Ammon's horn (tissue), 1 donor: ENCODE results near the gene C3orf20.

Experiments used
- DNase-seq: peaks from one replicate; pipeline ENCODE4 v3.0.0-alpha.2; 2016; ENCODE audit warnings: low spot score

Gene C3orf20

GRCh38 chr3:14775011-14775410 is 100.1 kb downstream of the C3orf20 start:
- DNase-seq, result no peak

- DNase-seq, result no peak
Measured at GRCh38 chr3:14775563-14775962, 100.6 kb downstream of the C3orf20 start.

- DNase-seq, result no peak
Measured at GRCh38 chr3:14779069-14779685, 104.2 kb downstream of the C3orf20 start.

- DNase-seq, result no peak
Measured at GRCh38 chr3:14780927-14781507, 106.1 kb downstream of the C3orf20 start.

- no peak for DNase-seq
Measured at GRCh38 chr3:14783480-14784086, 108.6 kb downstream of the C3orf20 start.

GRCh38 chr3:14784087-14784681 is 109.2 kb downstream of the C3orf20 start:
- DNase-seq, result peak; percentile 17

- DNase-seq, result no peak
Measured at GRCh38 chr3:14785207-14786155, 110.5 kb downstream of the C3orf20 start.

- DNase-seq, result no peak
Measured at GRCh38 chr3:14786369-14786768, 111.4 kb downstream of the C3orf20 start.

GRCh38 chr3:14787630-14788029 is 112.7 kb downstream of the C3orf20 start:
- DNase-seq, result no peak

GRCh38 chr3:14788644-14789043 is 113.7 kb downstream of the C3orf20 start:
- DNase-seq, result no peak

GRCh38 chr3:14789221-14789620 is 114.3 kb downstream of the C3orf20 start:
- no peak for DNase-seq

- DNase-seq, result no peak
Measured at GRCh38 chr3:14789640-14790285, 114.8 kb downstream of the C3orf20 start.

GRCh38 chr3:14791343-14791945 is 116.5 kb downstream of the C3orf20 start:
- no peak for DNase-seq

- no peak for DNase-seq
Measured at GRCh38 chr3:14792691-14793121, 117.8 kb downstream of the C3orf20 start.

- no peak for DNase-seq
Measured at GRCh38 chr3:14793126-14793857, 118.4 kb downstream of the C3orf20 start.

- no peak for DNase-seq
Measured at GRCh38 chr3:14793858-14794234, 118.9 kb downstream of the C3orf20 start.

GRCh38 chr3:14794435-14794834 is 119.5 kb downstream of the C3orf20 start:
- no peak for DNase-seq

GRCh38 chr3:14795996-14796395 is 121.1 kb downstream of the C3orf20 start:
- DNase-seq, result no peak

GRCh38 chr3:14796403-14797077 is 121.6 kb downstream of the C3orf20 start:
- no peak for DNase-seq

- no peak for DNase-seq
Measured at GRCh38 chr3:14797731-14798130, 122.8 kb downstream of the C3orf20 start.
